HCT116 (cell line): ENCODE measurements around the gene MRPL18. TPM values are rescaled to one million over a fixed set of nuclear protein-coding genes. Genes with fewer than 3 reads are reported as not detected.

Source experiments
- ATAC-seq: fragments of 200-7000 bp; cut with Tn5 transposase; 2 replicates; pipeline ENCODE4 v1.9.1; 2020; ENCODE audit warnings: mild to moderate bottlenecking, moderate library complexity
- BruUV-seq: library from RNA; stranded (reverse); fragments of 400-500 nt; replicated peaks from 2 replicates; lab custom pipeline; 2021; lab: Mats Ljungman, UMichigan
- CTCF ChIA-PET: fragments of 300-600 bp; sonication (Branson Sonifier 250); formaldehyde crosslinking; loops from one replicate; lab custom pipeline; 2021; ENCODE audit warnings: antibody characterized with exemption; lab: Charles Lee
- POLR2A ChIA-PET: fragments of 300-600, 350-600 bp; sonication (Branson Sonifier 250); formaldehyde crosslinking; loops from one replicate; lab custom pipeline; 2021; ENCODE audit warnings: antibody characterized with exemption; lab: Charles Lee
- RAD21 ChIA-PET, 2 experiments: fragments of 300-600 bp; sonication (Branson Sonifier 250); formaldehyde crosslinking; loops; one replicate each; lab custom pipeline; 2023; ENCODE audit warnings: low total read pairs in 2 of 2; ENCODE audit not compliant: uncharacterized antibody in 2 of 2, unreplicated experiment in 2 of 2, low non-redundant PET in 1 of 2; lab: Charles Lee
- DNase-seq: peaks from one replicate; pipeline ENCODE4 v3.0.0-alpha.2; 2010; ENCODE audit warnings: low read depth, low spot score
- H2AFZ ChIP-seq: fragments of 200-600 bp; shearing (Covaris generic), sonication (generic); 2 replicates; pipeline ENCODE4 v1.6.1; 2017; ENCODE audit warnings: low read depth, mixed run types, mixed read lengths, antibody characterized with exemption, low read length; ENCODE audit not compliant: poor library complexity, severe bottlenecking
- H3K27ac ChIP-seq: 2 replicates; pipeline ENCODE4 v1.5.1; 2012; ENCODE audit warnings: low read depth, low read length
- H3K27me3 ChIP-seq: fragments of 200-600 bp; sonication (generic); 2 replicates; pipeline ENCODE4 v1.6.1; 2016; ENCODE audit warnings: mixed run types, low read length, mixed read lengths; ENCODE audit not compliant: insufficient read depth
- H3K36me3 ChIP-seq, 2 experiments: fragments of 200-500 bp in 1 of 2; fragments of 200-600 bp in 1 of 2; sonication (Bioruptor generic) in 1 of 2; sonication (generic) in 1 of 2; 2 replicates each; pipeline versions ENCODE4 v1.5.1 to v1.6.1; 2014 to 2016; ENCODE audit warnings: low read length in 2 of 2, inconsistent platforms in 1 of 2, mixed read lengths in 1 of 2, mixed run types in 1 of 2; ENCODE audit not compliant: insufficient read depth in 2 of 2, control insufficient read depth in 1 of 2
- H3K4me1 ChIP-seq, 2 experiments: fragments of 200-600 bp in 1 of 2; sonication (generic) in 1 of 2; 2 replicates each; pipeline versions ENCODE4 v1.5.1 to v1.6.1; 2012 to 2017; ENCODE audit warnings: low read length in 2 of 2, inconsistent platforms in 1 of 2, mild to moderate bottlenecking in 1 of 2, mixed read lengths in 1 of 2, mixed run types in 1 of 2, moderate library complexity in 1 of 2; ENCODE audit not compliant: insufficient read depth in 2 of 2, control insufficient read depth in 1 of 2
- H3K4me2 ChIP-seq: fragments of 200-600 bp; sonication (generic); 2 replicates; pipeline ENCODE4 v1.6.1; 2017; ENCODE audit warnings: mixed run types, low read length, mixed read lengths
- H3K4me3 ChIP-seq, 2 experiments: fragments of 200-600 bp in 1 of 2; sonication (generic) in 1 of 2; replicated peaks in 1 of 2; 2 replicates each; pipeline ENCODE4 v1.5.1; 2011 to 2016; ENCODE audit warnings: low read length in 2 of 2, control low read depth in 1 of 2, low read depth in 1 of 2, mild to moderate bottlenecking in 1 of 2, mixed read lengths in 1 of 2, mixed run types in 1 of 2
- H3K79me2 ChIP-seq: fragments of 200-600 bp; sonication (generic); 2 replicates; pipeline ENCODE4 v1.6.1; 2017; ENCODE audit warnings: mild to moderate bottlenecking, mixed run types, low read length, moderate library complexity, mixed read lengths; ENCODE audit not compliant: insufficient read depth
- H3K9ac ChIP-seq: fragments of 200-600 bp; sonication (generic); 2 replicates; pipeline ENCODE4 v1.6.1; 2016; ENCODE audit warnings: low read length, mixed read lengths
- H3K9me2 ChIP-seq: fragments of 200-600 bp; sonication (generic), shearing (Covaris generic); 2 replicates; pipeline ENCODE4 v1.6.1; 2017; ENCODE audit warnings: mixed run types, mild to moderate bottlenecking, moderate library complexity; ENCODE audit not compliant: insufficient read depth
- H3K9me3 ChIP-seq, 2 experiments: fragments of 200-500 bp in 1 of 2; fragments of 200-600 bp in 1 of 2; sonication (Bioruptor generic) in 1 of 2; sonication (generic) in 1 of 2; 2 replicates each; pipeline ENCODE4 v1.6.1; 2014 to 2017; ENCODE audit warnings: low read length in 2 of 2, mixed read lengths in 2 of 2, inconsistent platforms in 1 of 2, low read depth in 1 of 2, mild to moderate bottlenecking in 1 of 2, mixed run types in 1 of 2, moderate library complexity in 1 of 2; ENCODE audit not compliant: control insufficient read depth in 1 of 2, insufficient read depth in 1 of 2
- H4K20me1 ChIP-seq: fragments of 200-600 bp; sonication (generic), shearing (Covaris generic); 2 replicates; pipeline ENCODE4 v1.6.1; 2017; ENCODE audit warnings: mixed run types, mild to moderate bottlenecking, moderate library complexity; ENCODE audit not compliant: insufficient read depth
- EGR1 ChIP-seq: IDR thresholded peaks from 2 replicates; pipeline ENCODE4 v1.6.1; 2012; ENCODE audit warnings: low read depth
- FOSL1 ChIP-seq: IDR thresholded peaks from 2 replicates; pipeline ENCODE4 v1.6.1; 2012; ENCODE audit warnings: low read depth
- POLR2AphosphoS5 ChIP-seq: IDR thresholded peaks from 2 replicates; pipeline ENCODE4 v1.6.1; 2011; ENCODE audit warnings: mild to moderate bottlenecking, low read depth, low read length, moderate library complexity
- RAD21 ChIP-seq: IDR thresholded peaks from 2 replicates; pipeline ENCODE4 v1.6.1; 2012; ENCODE audit warnings: low read depth, mild to moderate bottlenecking
- ZNF274 ChIP-seq: fragments of 200-500 bp; sonication (Bioruptor generic); IDR thresholded peaks from 2 replicates; pipeline ENCODE4 v1.6.1; 2014; ENCODE audit warnings: mild to moderate bottlenecking, low read depth, low read length, inconsistent platforms
- intact Hi-C: fragments of 100-400 bp; cut with micrococcal nuclease; formaldehyde crosslinking; loops from 2 replicates; pipeline ENCODE4 v1.10.0; 2022
- total RNA-seq: library from RNA; stranded (reverse); gene quantifications from one replicate; pipeline ENCODE4 v1.2.1, GENCODE V29; 2021; ENCODE audit not compliant: unreplicated experiment
- TF ChIP-seq, protein P1 (sequence below), 3 experiments: fragments of 200-600 bp in 1 of 3; sonication (generic) in 1 of 3; IDR thresholded peaks in 2 of 3; conservative IDR thresholded peaks in 1 of 3; 2 replicates each; pipeline ENCODE4 v1.5.1; 2012 to 2017; ENCODE audit warnings: low read depth in 2 of 3, low read length in 2 of 3, antibody characterized with exemption in 1 of 3, borderline replicate concordance in 1 of 3, control low read depth in 1 of 3, mild to moderate bottlenecking in 1 of 3, mixed read lengths in 1 of 3, mixed run types in 1 of 3, moderate library complexity in 1 of 3; ENCODE audit not compliant: insufficient read depth in 1 of 3

MRPL18 gene
- total RNA-seq, 1 experiment from 2014 or later: 106 TPM

DNA sequence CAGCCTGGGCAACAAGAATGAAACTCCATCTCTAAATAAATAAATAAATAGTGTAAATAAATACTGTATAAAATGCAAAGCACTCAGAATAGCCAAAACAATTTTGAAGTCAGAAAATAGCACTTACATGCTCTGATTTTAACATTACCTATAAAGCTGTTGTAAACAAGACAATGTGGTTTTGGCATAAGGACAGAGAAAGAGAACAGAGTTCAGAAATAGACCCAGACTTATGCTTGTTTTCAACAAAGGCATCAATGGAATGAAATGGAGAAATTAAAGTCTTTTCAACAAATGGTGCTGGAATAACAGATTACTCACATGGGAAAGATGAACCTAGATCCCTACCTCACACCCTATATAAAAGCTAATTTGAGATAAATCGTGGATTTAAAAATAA, 18.1 kb upstream of the MRPL18 start:
- POLR2A ChIA-PET: interaction anchor here (1.8 kb wide), 1 partner anchor 18 kb away, joined by 6 read pairs; the partner anchor contains the start of genes MRPL18 and TCP1
- Histone ChIP-seq H3K36me3 (peaks cover 4 to 10% of the 10 kb centered on the region in 2 experiments; a peak in 2 of 4 replicates), H2AFZ (no peak overlapping the region), H3K4me2 (no peak overlapping the region), H3K27ac (no peak overlapping the region), H3K4me1 (peaks cover 0 to 5% of the 10 kb centered on the region in 2 experiments; a peak in 2 of 4 replicates), H3K9me3 (no peaks in the 10 kb centered on the region), H3K79me2 (no peaks in the 10 kb centered on the region), H3K9ac (no peak overlapping the region), H3K27me3 (no peaks in the 10 kb centered on the region), H3K4me3 (no peak overlapping the region), H3K9me2 (no peaks in the 10 kb centered on the region), H4K20me1 (no peaks in the 10 kb centered on the region)
- no TSS peak for BruUV-seq
- intact Hi-C loops: no loop called here
- RAD21 ChIA-PET: interaction anchor here in 1 of 2 experiments (0.6 kb wide), 1 partner anchor 529 kb away, joined by 4 read pairs; no protein-coding TSS in a partner anchor
- no peak for DNase-seq
- TF ChIP-seq ZNF274 (no peak), RAD21 (no peak), FOSL1 (no peak)
- TF ChIP-seq, protein P1, sequence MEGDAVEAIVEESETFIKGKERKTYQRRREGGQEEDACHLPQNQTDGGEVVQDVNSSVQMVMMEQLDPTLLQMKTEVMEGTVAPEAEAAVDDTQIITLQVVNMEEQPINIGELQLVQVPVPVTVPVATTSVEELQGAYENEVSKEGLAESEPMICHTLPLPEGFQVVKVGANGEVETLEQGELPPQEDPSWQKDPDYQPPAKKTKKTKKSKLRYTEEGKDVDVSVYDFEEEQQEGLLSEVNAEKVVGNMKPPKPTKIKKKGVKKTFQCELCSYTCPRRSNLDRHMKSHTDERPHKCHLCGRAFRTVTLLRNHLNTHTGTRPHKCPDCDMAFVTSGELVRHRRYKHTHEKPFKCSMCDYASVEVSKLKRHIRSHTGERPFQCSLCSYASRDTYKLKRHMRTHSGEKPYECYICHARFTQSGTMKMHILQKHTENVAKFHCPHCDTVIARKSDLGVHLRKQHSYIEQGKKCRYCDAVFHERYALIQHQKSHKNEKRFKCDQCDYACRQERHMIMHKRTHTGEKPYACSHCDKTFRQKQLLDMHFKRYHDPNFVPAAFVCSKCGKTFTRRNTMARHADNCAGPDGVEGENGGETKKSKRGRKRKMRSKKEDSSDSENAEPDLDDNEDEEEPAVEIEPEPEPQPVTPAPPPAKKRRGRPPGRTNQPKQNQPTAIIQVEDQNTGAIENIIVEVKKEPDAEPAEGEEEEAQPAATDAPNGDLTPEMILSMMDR (IDR thresholded peaks at IDR 0.05 in 2 of 3, conservative IDR thresholded peaks at IDR 0.05 in 1 of 3; ENCODE audit: borderline replicate concordance in 1 of 3, insufficient read depth in 1 of 3, low read depth in 2 of 3, low read length in 2 of 3): no peak
- CTCF ChIA-PET: no interaction called here
- ATAC-seq: no peak

DNA sequence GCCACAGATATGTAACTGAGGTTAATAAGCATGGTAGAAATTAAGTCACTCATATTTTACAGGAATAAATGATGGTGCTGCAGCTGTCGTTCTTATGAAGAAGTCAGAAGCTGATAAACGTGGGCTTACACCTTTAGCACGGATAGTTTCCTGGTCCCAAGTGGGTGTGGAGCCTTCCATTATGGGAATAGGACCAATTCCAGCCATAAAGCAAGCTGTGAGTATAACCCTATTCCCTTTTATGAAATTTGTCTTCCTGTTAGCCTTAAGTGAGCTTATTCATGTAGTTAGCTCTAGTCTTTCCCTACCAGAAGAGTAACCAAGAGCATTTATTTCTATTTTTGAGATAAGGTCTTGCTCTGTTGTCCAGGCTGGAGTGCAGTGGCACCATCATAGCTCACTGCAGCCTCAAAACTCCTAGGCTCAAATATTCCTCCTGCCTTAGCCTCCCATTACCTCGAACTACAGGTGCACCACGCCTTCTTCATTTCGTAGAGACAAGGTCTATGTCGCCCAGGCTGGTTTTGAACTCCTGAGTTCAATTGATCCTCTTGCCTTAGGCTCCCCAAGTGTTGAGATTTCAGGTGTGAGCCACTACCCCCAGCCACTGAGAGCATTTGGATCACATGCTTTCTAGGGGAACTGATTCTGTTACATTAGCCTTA, 12.9 kb upstream of the MRPL18 start:
- Histone ChIP-seq H3K9me3 (no peaks in the 10 kb centered on the region), H3K27me3 (no peaks in the 10 kb centered on the region), H3K4me3 (no peak overlapping the region), H3K9me2 (no peaks in the 10 kb centered on the region), H3K4me1 (peaks cover 0 to 11% of the 10 kb centered on the region in 2 experiments; a peak in 2 of 4 replicates), H3K4me2 (no peak overlapping the region; the same call in 1 of the 2 replicates), H3K27ac (no peak overlapping the region), H3K36me3 (peaks cover 40 to 50% of the 10 kb centered on the region in 2 experiments), H3K9ac (no peak overlapping the region), H3K79me2 (peaks cover 32% of the 10 kb centered on the region), H4K20me1 (peaks cover 28% of the 10 kb centered on the region; the same call in 1 of the 2 replicates), H2AFZ (no peak overlapping the region)
- DNase-seq (no peak), ATAC-seq (peak; percentile 43)
- no TSS peak for BruUV-seq
- ChIA-PET RAD21 (no interaction called here), CTCF (no interaction called here), POLR2A (interaction anchor here (1.4 kb wide), 1 partner anchor 12 kb away, joined by 8 read pairs; the partner anchor contains the start of gene TCP1)
- intact Hi-C loops: no loop called here
- TF ChIP-seq POLR2AphosphoS5: 0 out of 2 replicates have a peak, but pooled peaks have one; percentile 32
- no peak for TF ChIP-seq EGR1
